Upper lobe of right lung (tissue), 1 donor: ENCODE data around the gene TRAF6. TPM values are rescaled to one million over a fixed set of nuclear protein-coding genes. Genes with fewer than 3 reads are reported as not detected.

Experiments
- ATAC-seq: fragments of 200-7000 bp; cut with Tn5 transposase; one replicate; pipeline ENCODE4 v1.9.1; 2020; ENCODE audit warnings: mild to moderate bottlenecking, moderate library complexity
- DNase-seq: peaks from one replicate; pipeline ENCODE4 v3.0.0-alpha.2; 2020
- H3K27ac ChIP-seq: fragments of 200-600 bp; one replicate; pipeline ENCODE4 v1.8.0; 2022
- H3K27me3 ChIP-seq: fragments of 200-600 bp; one replicate; pipeline ENCODE4 v1.8.0; 2022; ENCODE audit warnings: mild to moderate bottlenecking
- H3K36me3 ChIP-seq: fragments of 200-600 bp; one replicate; pipeline ENCODE4 v1.8.0; 2022
- H3K4me1 ChIP-seq: fragments of 200-600 bp; one replicate; pipeline ENCODE4 v1.8.0; 2022
- H3K4me3 ChIP-seq: fragments of 200-600 bp; one replicate; pipeline ENCODE4 v1.8.0; 2022; ENCODE audit warnings: mild to moderate bottlenecking
- H3K9me3 ChIP-seq: fragments of 200-600 bp; one replicate; pipeline ENCODE4 v1.8.0; 2022
- intact Hi-C: fragments of 100-400 bp; cut with DNase I; formaldehyde crosslinking; loops from one replicate; pipeline ENCODE4 v1.11.0; 2022
- total RNA-seq: library from RNA; stranded (reverse); fragmentation: NEBNext Ultra II Directional; extraction: Animal tissue kit (Norgen Biotek cat#: 25700); gene quantifications from one replicate; pipeline ENCODE4 v1.2.1, GENCODE V29; 2021
- TF ChIP-seq, protein P1 (sequence below): fragments of 200-600 bp; IDR thresholded peaks from one replicate; pipeline ENCODE4 v1.8.0; 2022; ENCODE audit warnings: antibody characterized with exemption
- donor health status: DM: no; HTN: yes; CAD: no; lungs with severe emphysema.

The TRAF6 gene
- total RNA-seq, 1 donor from 2014 or later = 13.5 TPM

DNA sequence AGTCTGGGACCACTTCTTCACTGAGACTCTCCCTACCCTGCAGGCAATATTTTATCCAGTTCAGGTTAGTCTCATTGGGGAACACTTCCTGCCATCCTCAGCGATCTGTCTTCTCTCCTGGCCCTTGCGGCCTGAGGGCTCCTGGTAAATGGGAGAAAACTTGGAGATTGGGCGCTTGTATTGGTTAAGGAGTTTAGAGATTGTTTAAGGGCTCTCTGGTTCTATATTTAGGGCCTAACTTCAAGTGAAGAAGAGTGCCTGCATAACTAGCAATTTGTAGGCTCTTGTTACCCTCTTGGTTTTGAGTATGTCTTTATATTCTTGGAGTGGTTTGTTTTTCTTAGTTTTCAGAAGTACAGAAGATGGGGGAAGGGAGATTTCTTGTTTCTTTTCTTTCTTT lies 72.7 kb downstream of the TRAF6 start:
- TF ChIP-seq, protein P1, sequence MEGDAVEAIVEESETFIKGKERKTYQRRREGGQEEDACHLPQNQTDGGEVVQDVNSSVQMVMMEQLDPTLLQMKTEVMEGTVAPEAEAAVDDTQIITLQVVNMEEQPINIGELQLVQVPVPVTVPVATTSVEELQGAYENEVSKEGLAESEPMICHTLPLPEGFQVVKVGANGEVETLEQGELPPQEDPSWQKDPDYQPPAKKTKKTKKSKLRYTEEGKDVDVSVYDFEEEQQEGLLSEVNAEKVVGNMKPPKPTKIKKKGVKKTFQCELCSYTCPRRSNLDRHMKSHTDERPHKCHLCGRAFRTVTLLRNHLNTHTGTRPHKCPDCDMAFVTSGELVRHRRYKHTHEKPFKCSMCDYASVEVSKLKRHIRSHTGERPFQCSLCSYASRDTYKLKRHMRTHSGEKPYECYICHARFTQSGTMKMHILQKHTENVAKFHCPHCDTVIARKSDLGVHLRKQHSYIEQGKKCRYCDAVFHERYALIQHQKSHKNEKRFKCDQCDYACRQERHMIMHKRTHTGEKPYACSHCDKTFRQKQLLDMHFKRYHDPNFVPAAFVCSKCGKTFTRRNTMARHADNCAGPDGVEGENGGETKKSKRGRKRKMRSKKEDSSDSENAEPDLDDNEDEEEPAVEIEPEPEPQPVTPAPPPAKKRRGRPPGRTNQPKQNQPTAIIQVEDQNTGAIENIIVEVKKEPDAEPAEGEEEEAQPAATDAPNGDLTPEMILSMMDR = no peak
- intact Hi-C loops = no loop called here
- Histone ChIP-seq H3K27me3 (no peaks in the 10 kb centered on the region), H3K9me3 (no peaks in the 10 kb centered on the region), H3K4me1 (peaks cover 5% of the 10 kb centered on the region), H3K36me3 (no peaks in the 10 kb centered on the region), H3K27ac (no peak overlapping the region), H3K4me3 (no peak overlapping the region)
- ATAC-seq (peak; percentile 61), DNase-seq (no peak)

Other genes with a start within 250 kb of the TRAF6 start
- 74.5 TPM for gene COMMD9, start 220.8 kb downstream of the TRAF6 start, total RNA-seq
- gene PRR5L, start 214.0 kb downstream of the TRAF6 start, total RNA-seq = 24.5 TPM
- gene RAG1, start 57.7 kb upstream of the TRAF6 start, total RNA-seq = 0.78 TPM
- gene IFTAP, start 84.2 kb upstream of the TRAF6 start, total RNA-seq = 12.3 TPM
- not detected for gene RAG2, start 88.0 kb upstream of the TRAF6 start, total RNA-seq